Measurements from ENCODE around the gene PRDM12. TPM values are rescaled to one million over a fixed set of nuclear protein-coding genes. Genes with fewer than 3 reads are reported as not detected.

Gene PRDM12
- total and polyA plus RNA-seq, 2 donors from 2014 or later = not detected

DNA sequence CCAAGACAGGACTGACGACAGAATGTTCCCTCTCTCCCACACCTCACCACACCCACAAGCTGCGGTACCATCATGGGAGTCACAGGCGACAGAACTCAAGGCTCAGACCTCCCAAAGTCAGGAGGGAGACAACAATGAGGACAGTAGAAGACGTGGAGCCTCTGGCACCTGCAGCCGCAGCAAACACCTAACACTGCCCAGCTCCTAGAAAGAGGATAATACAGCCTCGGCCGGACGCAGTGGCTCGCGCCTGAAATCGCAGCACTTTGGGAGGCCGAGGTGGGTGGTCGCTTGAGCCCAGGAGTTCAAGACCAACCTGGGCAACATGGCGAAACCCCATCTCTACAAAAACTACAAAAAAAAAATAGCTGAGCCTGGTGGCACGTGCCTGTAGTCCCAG, 13.2 kb upstream of the PRDM12 start:
- H3K4me3 ChIP-seq (ENCODE audit: low read length in 3 of 3) = no peak overlapping the region
- DNase-seq (no peak), FAIRE-seq (no peak)
- no peaks in the 10 kb centered on the region for H3K27me3 ChIP-seq (ENCODE audit: control insufficient read depth, insufficient read depth, low read length)
- no peak overlapping the region for H3K27ac ChIP-seq (ENCODE audit: low read depth in 2 of 2, low read length in 2 of 2)
- TF ChIP-seq, protein P1, sequence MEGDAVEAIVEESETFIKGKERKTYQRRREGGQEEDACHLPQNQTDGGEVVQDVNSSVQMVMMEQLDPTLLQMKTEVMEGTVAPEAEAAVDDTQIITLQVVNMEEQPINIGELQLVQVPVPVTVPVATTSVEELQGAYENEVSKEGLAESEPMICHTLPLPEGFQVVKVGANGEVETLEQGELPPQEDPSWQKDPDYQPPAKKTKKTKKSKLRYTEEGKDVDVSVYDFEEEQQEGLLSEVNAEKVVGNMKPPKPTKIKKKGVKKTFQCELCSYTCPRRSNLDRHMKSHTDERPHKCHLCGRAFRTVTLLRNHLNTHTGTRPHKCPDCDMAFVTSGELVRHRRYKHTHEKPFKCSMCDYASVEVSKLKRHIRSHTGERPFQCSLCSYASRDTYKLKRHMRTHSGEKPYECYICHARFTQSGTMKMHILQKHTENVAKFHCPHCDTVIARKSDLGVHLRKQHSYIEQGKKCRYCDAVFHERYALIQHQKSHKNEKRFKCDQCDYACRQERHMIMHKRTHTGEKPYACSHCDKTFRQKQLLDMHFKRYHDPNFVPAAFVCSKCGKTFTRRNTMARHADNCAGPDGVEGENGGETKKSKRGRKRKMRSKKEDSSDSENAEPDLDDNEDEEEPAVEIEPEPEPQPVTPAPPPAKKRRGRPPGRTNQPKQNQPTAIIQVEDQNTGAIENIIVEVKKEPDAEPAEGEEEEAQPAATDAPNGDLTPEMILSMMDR (IDR thresholded peaks at IDR 0.05; ENCODE audit: borderline replicate concordance, extremely low read depth, insufficient read depth) = no peak
- intact Hi-C loops (cut with DNase I) = no loop called here
- H3K9me3 ChIP-seq (ENCODE audit: control insufficient read depth in 2 of 3, insufficient read depth in 1 of 3, low read length in 3 of 3) = no peaks in the 10 kb centered on the region
- H3K36me3 ChIP-seq (ENCODE audit: control insufficient read depth in 2 of 3, insufficient read depth in 3 of 3, low read length in 3 of 3) = no peaks in the 10 kb centered on the region
- no peaks in the 10 kb centered on the region for H3K4me1 ChIP-seq (ENCODE audit: control insufficient read depth in 2 of 3, insufficient read depth in 2 of 3, low read depth in 1 of 3, low read length in 3 of 3)
- no peak overlapping the region for H3K9ac ChIP-seq (ENCODE audit: low read length in 3 of 3)

DNA sequence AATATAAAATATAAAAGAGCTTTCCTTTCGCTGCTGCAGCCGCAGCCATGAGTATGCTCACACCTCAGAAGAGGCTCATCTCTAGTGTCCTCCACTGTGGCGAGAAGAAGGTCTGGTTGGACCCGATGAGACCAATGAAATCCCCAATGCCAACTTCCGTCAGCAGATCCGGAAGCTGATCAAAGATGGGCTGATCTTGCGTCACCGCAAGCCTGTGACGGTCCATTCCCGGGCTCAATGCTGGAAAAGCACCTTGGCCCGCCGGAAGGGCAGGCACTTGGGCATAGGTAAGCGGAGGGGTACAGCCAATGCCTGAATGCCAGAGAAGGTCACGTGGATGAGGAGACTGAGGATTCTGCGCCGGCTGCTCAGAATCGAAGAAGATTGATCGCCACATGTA, 12.6 kb upstream of the PRDM12 start:
- Histone ChIP-seq H3K4me1 (ENCODE audit: control insufficient read depth in 2 of 3, insufficient read depth in 2 of 3, low read depth in 1 of 3, low read length in 3 of 3) (no peaks in the 10 kb centered on the region), H3K27ac (ENCODE audit: low read depth in 2 of 2, low read length in 2 of 2) (no peak overlapping the region), H3K36me3 (ENCODE audit: control insufficient read depth in 2 of 3, insufficient read depth in 3 of 3, low read length in 3 of 3) (no peaks in the 10 kb centered on the region), H3K9me3 (ENCODE audit: control insufficient read depth in 2 of 3, insufficient read depth in 1 of 3, low read length in 3 of 3) (no peaks in the 10 kb centered on the region), H3K4me3 (ENCODE audit: low read length in 3 of 3) (no peak overlapping the region), H3K9ac (ENCODE audit: low read length in 3 of 3) (no peak overlapping the region), H3K27me3 (ENCODE audit: control insufficient read depth, insufficient read depth, low read length) (peaks cover under 1% of the 10 kb centered on the region)
- DNase-seq = no peak
- no peak for FAIRE-seq
- intact Hi-C loops (cut with DNase I) = no loop called here
- TF ChIP-seq, protein P1 (IDR thresholded peaks at IDR 0.05; ENCODE audit: borderline replicate concordance, extremely low read depth, insufficient read depth) = no peak

DNA sequence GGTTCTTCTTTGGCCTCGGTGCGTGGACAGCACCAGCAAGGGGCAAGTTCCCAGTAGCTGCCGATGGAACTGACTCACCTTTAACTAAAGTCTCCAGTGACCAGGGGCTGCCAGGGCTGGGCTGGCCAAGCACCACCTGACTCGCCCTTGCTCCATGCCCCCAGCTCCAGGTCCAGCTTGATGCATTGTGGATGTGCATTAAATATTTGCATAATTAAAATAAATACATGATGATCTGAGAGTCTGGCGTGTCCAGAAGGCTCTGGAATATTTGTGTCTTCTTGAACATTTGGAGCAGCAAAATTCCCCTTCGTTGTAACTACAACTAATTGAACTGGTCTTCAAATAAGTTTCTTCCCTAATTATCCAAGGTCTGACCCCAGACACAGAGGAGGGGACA, 9.5 kb upstream of the PRDM12 start:
- no peak overlapping the region for H3K27ac ChIP-seq (ENCODE audit: low read depth in 2 of 2, low read length in 2 of 2)
- DNase-seq = no peak
- no peaks in the 10 kb centered on the region for H3K4me1 ChIP-seq (ENCODE audit: control insufficient read depth in 2 of 3, insufficient read depth in 2 of 3, low read depth in 1 of 3, low read length in 3 of 3)
- no peaks in the 10 kb centered on the region for H3K9me3 ChIP-seq (ENCODE audit: control insufficient read depth in 2 of 3, insufficient read depth in 1 of 3, low read length in 3 of 3)
- peaks cover 23% of the 10 kb centered on the region for H3K27me3 ChIP-seq (ENCODE audit: control insufficient read depth, insufficient read depth, low read length)
- no peak overlapping the region for H3K4me3 ChIP-seq (ENCODE audit: low read length in 3 of 3)
- no peak overlapping the region for H3K9ac ChIP-seq (ENCODE audit: low read length in 3 of 3)
- TF ChIP-seq, protein P1 (IDR thresholded peaks at IDR 0.05; ENCODE audit: borderline replicate concordance, extremely low read depth, insufficient read depth) = no peak
- intact Hi-C loops (cut with DNase I) = no loop called here
- no peaks in the 10 kb centered on the region for H3K36me3 ChIP-seq (ENCODE audit: control insufficient read depth in 2 of 3, insufficient read depth in 3 of 3, low read length in 3 of 3)
- FAIRE-seq = no peak
